LNCaP clone FGC (cell line): ENCODE results near the gene LPP.
"Not testable (repeated sequence)": the region's sequence is repeated elsewhere in the genome, so short reads cannot be mapped to it uniquely, and the experiment has no call there.

ENCODE experiments used
- DNase-seq: peaks from one replicate; pipeline ENCODE4 v3.0.0-alpha.2; 2011; ENCODE audit warnings: low read depth
- H3K4me3 ChIP-seq: 2 replicates; pipeline ENCODE4 v1.5.1; 2011; ENCODE audit warnings: mild to moderate bottlenecking, low read depth, low read length, control low read depth
- TF ChIP-seq, protein P1 (sequence below): IDR thresholded peaks from 2 replicates; pipeline ENCODE4 v1.5.1; 2012; ENCODE audit warnings: mild to moderate bottlenecking; ENCODE audit not compliant: control insufficient read depth, insufficient read depth; ENCODE audit errors: extremely low read depth

The LPP gene

GRCh38 chr3:188698436-188698835 is 544.5 kb downstream of the LPP start:
- DNase-seq, result no peak
- TF ChIP-seq, protein P1, sequence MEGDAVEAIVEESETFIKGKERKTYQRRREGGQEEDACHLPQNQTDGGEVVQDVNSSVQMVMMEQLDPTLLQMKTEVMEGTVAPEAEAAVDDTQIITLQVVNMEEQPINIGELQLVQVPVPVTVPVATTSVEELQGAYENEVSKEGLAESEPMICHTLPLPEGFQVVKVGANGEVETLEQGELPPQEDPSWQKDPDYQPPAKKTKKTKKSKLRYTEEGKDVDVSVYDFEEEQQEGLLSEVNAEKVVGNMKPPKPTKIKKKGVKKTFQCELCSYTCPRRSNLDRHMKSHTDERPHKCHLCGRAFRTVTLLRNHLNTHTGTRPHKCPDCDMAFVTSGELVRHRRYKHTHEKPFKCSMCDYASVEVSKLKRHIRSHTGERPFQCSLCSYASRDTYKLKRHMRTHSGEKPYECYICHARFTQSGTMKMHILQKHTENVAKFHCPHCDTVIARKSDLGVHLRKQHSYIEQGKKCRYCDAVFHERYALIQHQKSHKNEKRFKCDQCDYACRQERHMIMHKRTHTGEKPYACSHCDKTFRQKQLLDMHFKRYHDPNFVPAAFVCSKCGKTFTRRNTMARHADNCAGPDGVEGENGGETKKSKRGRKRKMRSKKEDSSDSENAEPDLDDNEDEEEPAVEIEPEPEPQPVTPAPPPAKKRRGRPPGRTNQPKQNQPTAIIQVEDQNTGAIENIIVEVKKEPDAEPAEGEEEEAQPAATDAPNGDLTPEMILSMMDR, result no peak
- no peak overlapping the region for H3K4me3 ChIP-seq

DNA sequence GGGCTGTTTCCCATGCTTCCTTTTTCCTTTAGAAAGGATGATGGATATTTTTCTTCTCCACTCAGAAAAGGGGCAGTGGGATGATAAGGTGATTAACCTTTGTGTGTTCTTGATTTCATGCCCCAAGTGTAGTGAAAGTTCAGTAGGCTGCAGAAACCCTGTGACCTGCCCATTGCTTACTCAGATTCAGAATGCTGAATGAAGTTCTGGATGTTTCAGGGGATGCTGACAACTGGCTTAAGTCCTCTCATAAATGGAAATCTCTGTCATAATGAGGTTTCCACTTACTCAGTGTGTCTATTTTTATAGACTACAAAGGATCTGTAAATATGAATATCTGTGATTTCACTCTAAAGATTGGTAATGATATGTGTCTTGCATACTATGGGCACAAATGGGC is 546.5 kb downstream of the LPP start:
- no peak overlapping the region for H3K4me3 ChIP-seq
- TF ChIP-seq, protein P1, result no peak
- no peak for DNase-seq

DNA sequence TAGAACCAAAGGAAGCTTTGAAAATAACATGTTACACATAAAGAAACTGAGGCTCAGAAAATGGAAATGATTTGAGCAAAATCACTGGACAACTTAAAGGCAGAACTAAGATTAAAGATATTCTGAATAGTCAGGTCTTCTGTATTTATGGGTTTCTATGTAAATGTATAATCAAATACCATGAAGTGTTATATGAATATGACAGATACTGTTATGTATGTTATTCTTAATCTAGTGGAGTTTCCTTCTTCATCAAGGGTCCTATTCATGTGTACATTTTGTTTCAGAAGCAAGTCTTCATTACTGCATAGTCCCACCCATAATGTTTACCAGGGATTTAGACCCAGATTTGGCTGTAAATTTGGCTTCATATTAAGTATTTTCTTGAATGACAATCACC is 547.0 kb downstream of the LPP start:
- no peak for DNase-seq
- TF ChIP-seq, protein P1, result no peak
- no peak overlapping the region for H3K4me3 ChIP-seq

DNA sequence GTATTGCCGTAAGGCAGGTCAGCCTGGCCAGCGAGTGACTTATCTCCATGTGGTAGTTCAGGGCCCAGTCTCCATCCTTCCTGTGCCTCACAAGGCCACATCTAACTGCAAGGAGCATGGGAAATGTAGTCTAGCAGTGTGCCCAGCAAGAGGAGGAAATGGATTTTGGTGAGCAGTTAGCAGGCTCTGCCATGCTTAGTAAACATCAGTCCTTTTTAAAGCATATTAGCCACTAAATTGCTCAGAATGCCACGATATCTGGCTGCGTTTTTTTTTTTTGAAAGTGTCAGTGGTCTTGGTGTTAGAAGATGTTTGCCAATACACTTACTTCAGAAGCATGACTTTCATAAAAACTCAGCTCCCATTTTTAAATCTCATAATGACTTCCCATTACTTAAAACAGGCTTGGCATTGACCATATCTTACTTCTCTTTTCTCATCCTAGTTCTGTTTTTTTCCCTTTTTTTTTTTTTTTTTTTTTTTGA is 547.6 kb downstream of the LPP start:
- no peak overlapping the region for H3K4me3 ChIP-seq
- TF ChIP-seq, protein P1, result no peak
- no peak for DNase-seq

- not testable (repeated sequence) for H3K4me3 ChIP-seq, DNase-seq
Observed at GRCh38 chr3:188702028-188702427, 548.1 kb downstream of the LPP start.

GRCh38 chr3:188706176-188706575 is 552.2 kb downstream of the LPP start:
- no peak overlapping the region for H3K4me3 ChIP-seq
- TF ChIP-seq, protein P1, result no peak

GRCh38 chr3:188706599-188706998 is 552.6 kb downstream of the LPP start:
- H3K4me3 ChIP-seq, result no peak overlapping the region
- DNase-seq, result no peak
- TF ChIP-seq, protein P1, result no peak

More at GRCh38 chr3:188706176-188706575, 552.2 kb downstream of the LPP start:
- no peak for DNase-seq
